HG03558 (cell line): ENCODE data around the gene C4orf50.

Experiments used
- ATAC-seq: cut with Tn5 transposase; IDR thresholded peaks from one replicate; pipeline ENCODE4 v1.9.1; 2021; ENCODE audit warnings: moderate number of reproducible peaks; ENCODE audit not compliant: unreplicated experiment; ENCODE audit errors: extremely low read depth

C4orf50 gene

DNA sequence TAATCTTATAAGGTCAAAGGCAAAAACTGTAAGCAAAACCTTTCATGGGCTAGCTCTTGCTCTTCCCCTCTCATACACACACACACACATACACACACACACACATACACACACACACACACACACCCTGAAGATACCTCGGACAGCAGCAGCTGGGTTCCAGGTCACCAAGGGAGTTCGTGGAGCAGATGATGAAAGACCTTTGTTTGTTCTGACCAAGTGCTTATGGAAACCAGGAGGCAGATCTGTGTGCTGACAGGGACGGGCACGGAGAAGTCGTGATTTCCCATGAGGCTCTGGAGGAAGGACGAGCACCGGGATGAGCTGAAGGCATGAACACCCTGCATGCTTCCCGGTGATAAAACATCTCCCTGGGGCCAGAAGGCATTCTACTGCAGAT is 90.0 kb downstream of the C4orf50 start:
- no peak for ATAC-seq

- no peak for ATAC-seq
Measured at GRCh38 chr4:5927747-5928146, 90.5 kb downstream of the C4orf50 start.

- no peak for ATAC-seq
Measured at GRCh38 chr4:5927116-5927515, 91.1 kb downstream of the C4orf50 start.

DNA sequence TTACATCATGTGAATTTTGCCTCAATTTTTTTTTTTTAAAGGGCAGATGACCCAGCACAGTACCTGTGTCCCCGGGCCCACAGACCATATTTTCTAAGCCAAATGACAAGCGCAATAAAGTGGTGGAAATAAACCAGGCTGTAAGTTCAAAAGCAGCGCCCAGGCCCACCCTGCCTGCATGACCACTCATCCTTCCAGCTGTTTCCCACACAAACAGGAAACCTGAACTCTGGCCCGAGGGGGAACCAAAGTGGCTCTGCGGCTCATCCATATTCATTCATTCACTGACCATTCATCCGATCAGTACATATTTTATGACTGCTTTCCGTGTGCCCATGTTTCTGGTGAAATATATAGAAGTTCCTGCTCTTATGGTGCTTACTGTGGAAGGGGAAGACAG is 91.6 kb downstream of the C4orf50 start:
- ATAC-seq = no peak

DNA sequence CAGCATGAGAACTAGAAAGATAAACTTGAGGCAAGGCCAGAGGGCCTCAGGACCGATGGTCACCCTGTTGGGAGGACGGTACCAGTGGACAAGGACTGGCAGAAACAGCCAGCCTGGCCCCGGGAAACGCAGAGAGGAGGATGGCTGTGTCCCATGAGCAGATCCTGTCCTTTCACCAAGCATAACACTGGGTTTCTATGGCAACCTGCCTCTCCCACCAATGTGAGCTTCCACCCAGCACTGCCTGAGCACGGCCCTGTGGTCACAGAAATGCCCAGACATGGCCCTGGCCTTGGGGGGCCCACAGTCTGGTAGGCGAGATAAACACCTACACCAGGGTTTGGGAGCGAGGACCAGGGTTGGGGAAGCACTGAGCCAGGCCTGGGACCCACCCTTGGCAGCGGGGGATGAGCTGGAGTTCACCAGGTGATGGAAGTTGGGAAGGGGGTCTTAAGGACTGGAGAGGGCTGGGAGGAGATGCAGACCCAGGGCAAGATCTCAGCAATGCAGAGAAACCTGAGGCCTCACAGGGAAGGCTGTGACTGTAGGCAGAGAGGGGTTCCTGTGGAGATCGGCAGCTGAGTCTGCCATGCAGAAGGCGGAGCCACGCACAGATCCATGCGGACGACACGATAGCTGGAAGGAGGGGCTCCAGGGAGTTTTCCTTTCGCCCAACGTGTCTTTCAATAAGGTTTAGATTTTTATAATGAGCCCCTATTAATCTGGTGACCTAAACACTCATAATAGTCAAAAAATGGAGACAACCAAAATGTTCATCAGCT is 92.6 kb downstream of the C4orf50 start:
- no peak for ATAC-seq

- ATAC-seq = no peak
Measured at GRCh38 chr4:5924461-5925125, 93.6 kb downstream of the C4orf50 start.

GRCh38 chr4:5923376-5923775 is 94.9 kb downstream of the C4orf50 start:
- ATAC-seq = no peak

DNA sequence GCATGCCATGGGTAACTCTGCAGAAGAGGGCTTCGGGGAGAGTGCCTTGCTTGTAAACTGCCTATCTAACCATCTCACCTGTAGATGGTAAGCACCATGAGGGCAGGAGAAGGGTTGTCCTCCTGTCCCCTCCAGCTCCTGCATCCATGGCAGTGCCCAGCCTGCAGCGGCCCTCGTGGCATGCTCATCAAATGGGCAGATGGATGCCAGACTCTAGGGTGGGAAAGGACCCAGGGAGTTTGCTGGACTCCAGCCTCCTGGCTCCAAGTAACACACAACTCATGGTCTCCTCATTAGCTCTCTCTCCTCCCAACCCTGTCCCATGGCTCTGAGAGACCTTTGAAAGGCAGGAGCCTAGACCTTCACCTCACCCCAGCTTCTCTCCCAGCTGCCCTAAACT is 95.7 kb downstream of the C4orf50 start:
- no peak for ATAC-seq

DNA sequence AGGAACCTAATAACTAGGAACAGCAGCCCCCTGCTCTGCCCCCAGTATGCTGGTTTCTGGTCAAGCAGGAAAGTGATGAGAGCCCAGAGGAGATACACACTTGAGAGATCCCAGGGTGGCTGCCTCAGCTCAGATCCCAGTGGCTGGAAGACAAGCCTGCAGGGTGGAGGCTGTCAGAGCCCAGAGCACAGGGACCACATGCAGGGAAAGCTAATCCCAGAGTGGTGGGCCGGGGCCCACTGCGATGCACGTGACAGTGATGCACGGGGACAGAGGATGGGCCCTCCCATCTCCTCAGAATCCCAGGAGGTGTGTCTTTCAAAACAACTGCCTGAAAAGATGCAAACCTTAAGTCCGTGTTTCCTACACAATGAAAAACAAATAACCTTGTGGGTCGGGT is 96.2 kb downstream of the C4orf50 start:
- no peak for ATAC-seq

DNA sequence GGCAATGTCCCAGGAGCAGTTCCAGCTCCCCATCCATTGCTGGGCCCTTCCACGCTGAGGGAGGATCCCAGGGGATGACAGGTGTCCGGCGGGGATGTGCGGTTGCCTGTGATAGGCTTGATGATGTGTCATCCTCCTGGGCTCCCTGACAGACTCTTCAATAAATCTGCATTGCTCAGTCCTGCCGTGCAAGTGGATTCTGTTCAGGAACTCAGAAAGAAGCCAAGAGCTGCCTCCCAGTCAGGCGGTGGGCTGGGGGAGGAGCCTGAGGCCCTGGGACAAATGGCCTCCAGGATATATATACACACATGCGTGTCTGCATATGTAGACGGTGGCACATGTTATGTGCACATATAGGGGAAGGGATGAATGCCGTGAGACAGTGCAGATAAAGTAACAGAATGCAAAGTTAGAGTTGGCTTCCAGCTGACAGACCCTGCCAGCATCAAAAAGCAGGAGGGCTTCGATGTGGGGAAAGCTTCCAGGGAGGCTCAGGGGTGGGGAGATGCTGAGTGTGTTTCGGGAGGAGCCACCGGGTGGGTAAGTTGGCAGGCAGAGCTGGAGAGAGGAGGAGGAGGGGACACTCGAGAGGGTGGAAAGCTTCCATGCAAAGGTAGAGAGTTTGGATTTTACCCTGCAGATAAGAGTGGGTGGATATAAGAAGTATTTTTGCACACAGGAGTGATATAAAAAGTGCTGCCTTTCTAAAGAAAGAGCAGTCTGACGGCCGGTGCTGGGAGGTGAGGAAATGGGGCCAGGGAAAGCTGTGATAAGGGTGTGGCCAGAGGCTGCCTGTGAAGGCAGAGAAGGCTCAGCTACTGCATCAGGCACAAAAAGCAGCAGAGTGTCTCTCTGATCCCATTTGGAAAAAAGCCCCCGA is 96.9 kb downstream of the C4orf50 start:
- no peak for ATAC-seq

DNA sequence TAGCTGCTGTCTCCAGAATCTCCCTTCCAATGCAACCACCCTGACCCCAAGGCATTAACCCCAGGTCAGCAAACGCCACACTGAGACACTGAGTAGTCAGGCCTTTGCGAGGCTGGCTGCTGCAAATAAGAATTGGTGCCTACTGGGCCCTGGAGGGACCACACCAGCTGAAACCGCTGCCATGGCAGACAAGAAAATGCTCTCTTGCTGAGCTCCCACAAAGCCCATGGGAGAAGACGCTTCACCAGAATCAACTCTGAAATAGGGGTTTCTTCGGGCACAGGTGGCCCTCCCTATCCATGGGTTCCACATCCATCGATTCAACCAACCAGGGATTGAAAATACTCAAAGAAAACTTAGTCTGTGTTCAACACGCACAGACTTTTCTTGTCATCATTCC is 98.7 kb downstream of the C4orf50 start:
- ATAC-seq = no peak

DNA sequence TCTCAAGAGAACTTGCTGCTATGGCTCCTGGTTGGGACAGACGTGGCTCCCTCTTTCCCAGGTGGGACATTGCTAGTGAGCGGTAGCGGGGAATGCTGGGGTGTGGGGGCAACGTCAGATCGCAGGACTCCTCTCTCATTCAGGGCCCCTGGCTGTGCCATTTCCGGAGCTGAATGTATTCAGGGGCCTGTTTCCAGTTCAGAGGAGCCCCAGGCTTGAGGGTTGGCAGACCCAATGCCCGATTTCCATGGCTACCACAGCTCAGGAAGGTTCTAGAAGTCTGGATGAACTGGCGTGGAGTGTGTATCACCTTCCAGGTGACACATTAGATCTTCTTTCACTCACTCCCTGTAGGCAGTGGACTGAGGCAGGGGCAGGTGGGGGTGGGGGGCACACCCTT is 99.2 kb downstream of the C4orf50 start:
- no peak for ATAC-seq

DNA sequence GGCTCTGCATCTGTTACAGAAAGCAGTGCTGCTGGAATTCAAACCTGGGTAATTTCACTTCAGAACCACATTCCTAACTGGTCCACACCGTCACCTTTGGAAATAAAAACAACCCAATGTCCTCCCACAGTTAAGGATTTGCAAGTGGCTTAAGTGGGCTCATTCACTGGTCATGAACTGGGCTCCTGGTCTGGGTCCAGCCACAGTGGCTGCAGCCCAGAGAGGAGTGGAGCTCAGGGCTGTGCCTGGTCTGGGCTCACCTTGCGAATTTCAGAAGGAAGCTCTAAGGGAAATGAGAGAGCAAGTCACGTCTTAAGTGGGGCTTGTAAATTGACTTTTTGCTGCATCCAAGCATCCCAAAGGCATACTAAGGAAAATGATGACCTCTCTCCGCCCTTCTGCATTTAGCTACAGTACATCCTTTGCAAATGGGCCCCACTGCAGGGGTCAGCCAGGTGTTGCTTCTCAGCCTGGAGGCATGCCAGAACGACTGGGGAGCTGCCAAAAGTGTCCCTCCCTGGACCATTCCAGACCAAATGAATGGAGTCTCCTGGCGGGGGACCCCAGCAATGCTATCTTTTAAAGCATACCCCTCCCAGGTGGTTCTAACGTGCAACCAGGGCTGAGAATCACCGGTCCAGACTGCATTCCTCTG is 99.8 kb downstream of the C4orf50 start:
- no peak for ATAC-seq

DNA sequence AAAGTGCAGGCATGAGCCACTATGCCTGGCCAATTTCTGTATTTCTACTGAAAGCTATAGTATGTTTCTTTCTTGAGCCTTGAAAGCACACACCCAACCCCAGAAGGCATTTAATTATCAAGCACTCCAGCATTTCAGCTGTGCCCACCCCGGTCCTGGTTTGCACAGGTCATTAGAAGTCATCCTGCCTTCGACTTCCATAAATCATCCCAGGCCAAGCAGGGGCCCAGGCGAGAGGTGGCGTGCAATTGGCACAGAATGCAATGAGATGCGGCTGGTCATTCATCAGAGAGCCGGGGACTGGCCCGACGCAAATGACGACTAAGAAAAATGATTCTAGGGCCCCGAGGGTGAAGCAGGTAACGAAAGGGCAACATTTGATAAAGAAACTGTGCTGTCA is 100.6 kb downstream of the C4orf50 start:
- no peak for ATAC-seq

- no peak for ATAC-seq
Measured at GRCh38 chr4:5916229-5916628, 102.0 kb downstream of the C4orf50 start.

- ATAC-seq = no peak
Measured at GRCh38 chr4:5913454-5913853, 104.8 kb downstream of the C4orf50 start.

DNA sequence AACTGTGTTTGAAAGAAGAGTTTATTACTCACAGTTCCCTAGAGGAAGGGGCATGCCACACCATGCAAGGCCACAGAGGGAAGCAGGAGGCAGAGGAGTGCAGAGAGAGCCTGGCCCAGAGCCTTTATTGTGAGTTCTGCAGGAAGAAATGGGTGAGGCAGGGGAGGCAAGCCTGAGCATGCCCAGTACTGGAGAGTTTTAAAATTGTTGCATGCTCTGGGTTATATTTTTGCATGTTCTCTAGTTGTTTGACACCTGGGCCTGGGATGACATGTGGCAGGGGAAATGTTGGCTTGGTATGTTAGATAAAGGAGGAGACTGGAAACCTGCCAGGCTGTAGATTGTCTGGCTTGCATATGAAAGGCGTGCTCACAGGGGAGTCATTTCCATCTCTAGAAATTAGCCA is 105.6 kb downstream of the C4orf50 start:
- no peak for ATAC-seq

DNA sequence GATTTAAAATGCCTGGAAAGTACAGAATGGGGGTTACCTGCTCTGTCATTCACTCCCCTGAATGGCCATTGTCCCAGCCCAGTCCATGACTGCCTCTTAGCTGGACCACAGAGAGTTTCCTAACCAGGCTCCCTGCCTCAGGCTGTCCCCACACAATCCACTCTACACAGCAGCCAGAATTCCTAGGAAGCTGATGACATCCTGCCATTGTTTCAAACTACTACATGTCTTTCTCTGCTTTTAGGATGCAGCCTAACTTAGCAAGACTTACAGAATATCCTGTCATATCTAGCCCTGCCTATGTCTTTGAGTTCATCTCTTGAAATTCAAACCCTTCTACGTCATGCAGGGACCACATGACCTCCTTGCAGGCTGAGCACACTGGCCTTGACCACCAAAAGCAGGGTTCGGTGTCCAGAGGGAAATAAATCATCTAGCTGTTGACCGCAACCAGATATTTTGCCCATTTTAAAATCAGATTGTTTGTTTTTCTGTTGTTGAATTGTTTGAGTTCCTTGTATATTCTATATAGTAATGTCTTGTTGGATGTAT is 109.3 kb downstream of the C4orf50 start:
- no peak for ATAC-seq

GRCh38 chr4:5906191-5906590 is 112.0 kb downstream of the C4orf50 start:
- ATAC-seq = no peak

DNA sequence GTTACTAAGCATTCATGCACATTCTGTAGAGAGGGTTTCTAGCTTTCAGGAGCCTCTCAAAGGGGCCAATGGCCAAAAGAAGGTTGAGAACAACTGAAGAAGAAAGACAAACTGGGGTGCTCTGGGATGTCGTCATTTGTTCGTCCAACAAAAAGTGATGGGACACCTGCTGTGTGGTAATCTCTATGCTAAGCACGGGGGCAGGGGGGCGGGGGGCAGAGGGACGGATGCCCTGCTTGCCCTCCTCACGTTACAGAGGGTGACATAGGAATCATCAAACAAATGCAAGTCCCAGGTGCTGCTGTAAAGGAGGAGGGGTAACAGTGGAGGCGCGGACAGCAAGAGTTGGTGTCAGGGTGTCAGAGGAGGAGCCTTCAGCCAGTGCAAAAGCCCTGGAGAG is 112.5 kb downstream of the C4orf50 start:
- no peak for ATAC-seq
